ENCODE results near the gene OMD.

DNA sequence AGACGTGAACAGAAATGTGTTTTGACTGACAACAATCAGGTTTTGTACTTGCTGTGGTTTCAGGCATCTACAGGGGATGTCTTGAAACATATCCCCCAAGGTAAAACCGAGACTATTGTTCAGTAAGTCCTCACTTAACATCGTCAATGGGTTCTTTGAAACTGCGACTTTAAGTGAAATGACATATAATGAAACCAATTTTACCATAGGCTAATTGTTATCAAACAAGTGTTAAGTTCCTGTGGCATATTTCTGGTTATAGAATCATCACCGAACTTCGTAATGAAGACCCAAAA lies 16.4 kb upstream of the OMD start:
- TF ChIP-seq, protein P1, sequence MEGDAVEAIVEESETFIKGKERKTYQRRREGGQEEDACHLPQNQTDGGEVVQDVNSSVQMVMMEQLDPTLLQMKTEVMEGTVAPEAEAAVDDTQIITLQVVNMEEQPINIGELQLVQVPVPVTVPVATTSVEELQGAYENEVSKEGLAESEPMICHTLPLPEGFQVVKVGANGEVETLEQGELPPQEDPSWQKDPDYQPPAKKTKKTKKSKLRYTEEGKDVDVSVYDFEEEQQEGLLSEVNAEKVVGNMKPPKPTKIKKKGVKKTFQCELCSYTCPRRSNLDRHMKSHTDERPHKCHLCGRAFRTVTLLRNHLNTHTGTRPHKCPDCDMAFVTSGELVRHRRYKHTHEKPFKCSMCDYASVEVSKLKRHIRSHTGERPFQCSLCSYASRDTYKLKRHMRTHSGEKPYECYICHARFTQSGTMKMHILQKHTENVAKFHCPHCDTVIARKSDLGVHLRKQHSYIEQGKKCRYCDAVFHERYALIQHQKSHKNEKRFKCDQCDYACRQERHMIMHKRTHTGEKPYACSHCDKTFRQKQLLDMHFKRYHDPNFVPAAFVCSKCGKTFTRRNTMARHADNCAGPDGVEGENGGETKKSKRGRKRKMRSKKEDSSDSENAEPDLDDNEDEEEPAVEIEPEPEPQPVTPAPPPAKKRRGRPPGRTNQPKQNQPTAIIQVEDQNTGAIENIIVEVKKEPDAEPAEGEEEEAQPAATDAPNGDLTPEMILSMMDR (IDR thresholded peaks at IDR 0.05): no peak
- no peak for TF ChIP-seq POLR2AphosphoS5 (IDR thresholded peaks at IDR 0.05)
